ENCODE results near the gene SPPL2B.

Gene SPPL2B

GRCh38 chr19:2355168-2356035, 26.9 kb downstream of the SPPL2B start:
- no peak for DNase-seq (ENCODE audit: low spot score)

- no peak for DNase-seq (ENCODE audit: low spot score)
Observed at GRCh38 chr19:2356036-2356646, 27.7 kb downstream of the SPPL2B start.

GRCh38 chr19:2357279-2358206, 29.1 kb downstream of the SPPL2B start:
- DNase-seq (ENCODE audit: low spot score), result no peak

- DNase-seq (ENCODE audit: low spot score), result no peak
Observed at GRCh38 chr19:2358548-2359173, 30.2 kb downstream of the SPPL2B start.

- no peak for DNase-seq (ENCODE audit: low spot score)
Observed at GRCh38 chr19:2359992-2360685, 31.7 kb downstream of the SPPL2B start, which contains the start of gene TMPRSS9. TMPRSS9 (plus strand) TSS chr19:2360265; CDS start chr19:2389786, 29,521 bp downstream.

GRCh38 chr19:2360833-2361232, 32.3 kb downstream of the SPPL2B start:
- DNase-seq (ENCODE audit: low spot score), result no peak

DNA sequence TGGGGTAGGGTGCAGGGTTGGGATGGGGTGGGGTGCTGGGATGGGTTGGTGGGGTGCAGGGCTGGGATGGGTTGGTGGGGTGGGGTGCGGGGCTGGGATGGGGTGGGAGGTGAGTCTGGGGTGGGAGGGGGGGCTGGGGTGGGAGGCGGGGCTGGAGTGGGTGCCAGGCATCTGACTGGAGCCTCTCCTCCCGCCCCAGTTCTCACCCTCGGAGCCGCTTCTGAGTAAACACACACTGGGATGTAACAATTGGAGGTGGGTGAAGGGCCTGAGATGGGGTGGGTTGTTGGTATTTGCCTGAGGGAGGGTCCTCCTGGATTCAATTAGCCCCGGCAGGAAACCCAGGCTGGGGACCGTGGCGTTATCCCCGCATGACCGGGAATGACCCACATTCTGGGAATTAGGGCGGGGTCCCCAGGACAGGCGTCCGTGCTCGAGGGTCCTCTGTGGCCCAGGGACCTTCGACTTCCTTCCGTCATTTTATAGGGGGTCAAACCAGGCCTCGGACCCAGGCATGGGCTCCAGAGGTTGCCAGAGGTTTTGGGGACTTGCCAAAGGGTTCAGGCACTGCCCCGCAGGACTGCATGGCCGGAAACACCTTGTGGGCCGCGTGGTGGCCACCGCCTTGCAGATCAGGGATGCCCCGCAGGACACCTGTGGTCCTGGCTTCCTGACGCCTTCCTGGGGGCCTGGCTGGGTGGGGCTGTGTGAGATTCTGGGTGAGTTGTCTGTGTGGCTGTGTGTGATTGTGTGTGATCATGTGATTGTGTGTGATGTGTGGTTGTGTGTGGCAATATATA, 33.0 kb downstream of the SPPL2B start:
- DNase-seq (ENCODE audit: low spot score), result no peak

GRCh38 chr19:2362046-2362969, 33.8 kb downstream of the SPPL2B start:
- no peak for DNase-seq (ENCODE audit: low spot score)

DNA sequence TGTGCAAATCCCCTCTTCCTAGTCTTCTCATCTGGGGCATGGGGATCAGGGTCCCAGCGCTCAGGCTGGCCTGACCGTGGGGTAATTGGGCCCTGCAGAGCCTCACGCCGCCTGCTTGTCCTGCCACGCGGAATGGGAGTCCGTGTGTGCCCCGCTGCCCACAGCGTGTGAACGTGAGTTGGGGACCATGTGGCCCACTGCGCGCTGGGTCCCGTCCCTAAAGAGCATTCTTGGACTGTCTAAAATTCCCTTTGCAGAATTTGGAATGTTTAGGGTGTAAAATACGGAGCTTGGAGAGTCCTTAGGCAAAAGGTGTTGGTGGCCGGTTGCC, 34.5 kb downstream of the SPPL2B start:
- no peak for DNase-seq (ENCODE audit: low spot score)

- DNase-seq (ENCODE audit: low spot score), result no peak
Observed at GRCh38 chr19:2363419-2363818, 34.9 kb downstream of the SPPL2B start.

- no peak for DNase-seq (ENCODE audit: low spot score)
Observed at GRCh38 chr19:2365201-2365970, 36.9 kb downstream of the SPPL2B start.

- DNase-seq (ENCODE audit: low spot score), result no peak
Observed at GRCh38 chr19:2371656-2372055, 43.2 kb downstream of the SPPL2B start.

DNA sequence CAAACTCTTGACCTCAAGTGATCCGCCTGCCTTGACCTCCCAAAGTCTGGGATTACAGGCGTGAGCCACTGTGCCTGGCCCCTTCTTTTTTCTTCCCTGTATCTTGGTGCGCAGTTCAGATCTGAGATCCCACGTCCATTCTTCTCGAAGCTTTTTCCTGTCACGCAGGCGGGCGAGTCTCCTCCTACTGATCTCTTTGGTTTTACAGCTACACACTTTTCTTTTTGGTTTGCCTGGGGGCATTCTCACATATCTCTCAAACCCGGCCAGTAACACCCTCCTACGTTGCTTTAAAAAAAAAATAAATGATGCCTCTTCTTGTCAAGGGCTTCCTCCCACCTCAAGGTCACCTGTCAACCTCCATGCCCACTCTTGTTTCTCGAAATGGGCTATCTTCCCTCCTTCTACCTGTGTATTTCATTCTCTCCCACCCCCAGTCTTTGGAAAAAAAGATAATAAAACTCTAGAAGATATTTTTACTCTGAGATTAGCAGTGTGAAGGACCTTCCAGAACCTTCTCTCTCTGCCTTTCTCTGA, 43.7 kb downstream of the SPPL2B start:
- DNase-seq (ENCODE audit: low spot score), result no peak

DNA sequence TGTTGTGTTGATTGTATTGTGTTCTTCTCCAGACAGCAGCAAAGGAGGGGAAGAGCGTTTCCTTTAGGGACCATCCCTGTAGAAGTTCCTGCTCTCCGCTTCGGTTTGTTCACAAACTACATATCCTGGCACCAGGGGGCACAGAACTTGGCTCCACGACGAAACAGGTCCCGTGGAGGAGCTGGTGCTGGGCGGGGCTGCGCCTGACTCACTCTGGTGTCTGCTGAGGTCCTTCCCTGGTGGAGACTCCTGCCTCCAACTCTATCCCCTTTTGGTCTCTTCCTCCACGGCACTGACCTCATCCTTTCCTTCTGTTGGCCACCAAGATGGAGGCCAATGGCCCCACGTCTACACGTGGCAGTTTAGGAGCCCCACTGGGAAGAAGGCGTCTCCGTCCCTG, 46.3 kb downstream of the SPPL2B start:
- no peak for DNase-seq (ENCODE audit: low spot score)

DNA sequence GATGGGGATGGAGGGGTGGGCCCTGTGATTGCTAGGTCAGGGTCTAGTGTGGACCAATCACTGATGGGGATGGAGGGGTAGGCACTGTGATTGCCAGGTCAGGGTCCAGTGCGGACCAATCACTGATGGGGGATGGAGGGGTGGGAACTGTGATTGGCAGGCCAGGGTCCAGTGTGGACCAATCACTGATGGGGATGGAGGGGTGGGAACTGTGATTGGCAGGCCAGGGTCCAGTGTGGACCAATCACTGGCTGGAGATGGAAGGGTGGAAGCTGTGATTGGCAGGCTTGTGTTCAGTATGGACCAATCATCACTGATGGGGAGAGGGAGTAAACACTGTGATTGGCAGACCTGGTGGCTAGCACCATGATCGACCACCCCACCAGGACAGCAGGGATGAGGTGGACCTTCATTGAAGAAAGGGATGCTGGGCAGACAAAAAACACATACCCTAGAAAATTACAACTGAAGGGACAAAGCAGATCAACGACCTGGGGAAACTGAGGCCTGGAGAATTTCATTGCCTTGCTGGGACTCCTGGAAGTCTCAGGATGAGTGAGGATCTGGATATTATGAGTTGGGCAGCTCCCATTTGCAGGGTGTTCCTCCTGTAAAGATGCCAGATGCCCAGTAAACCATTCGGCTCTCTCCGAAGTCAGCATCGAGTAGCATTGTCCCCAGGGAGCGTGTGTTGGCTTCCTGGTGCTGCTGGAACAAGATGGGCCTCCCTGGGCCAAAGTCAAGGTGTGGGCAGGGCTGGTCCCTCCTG, 47.1 kb downstream of the SPPL2B start:
- no peak for DNase-seq (ENCODE audit: low spot score)

DNA sequence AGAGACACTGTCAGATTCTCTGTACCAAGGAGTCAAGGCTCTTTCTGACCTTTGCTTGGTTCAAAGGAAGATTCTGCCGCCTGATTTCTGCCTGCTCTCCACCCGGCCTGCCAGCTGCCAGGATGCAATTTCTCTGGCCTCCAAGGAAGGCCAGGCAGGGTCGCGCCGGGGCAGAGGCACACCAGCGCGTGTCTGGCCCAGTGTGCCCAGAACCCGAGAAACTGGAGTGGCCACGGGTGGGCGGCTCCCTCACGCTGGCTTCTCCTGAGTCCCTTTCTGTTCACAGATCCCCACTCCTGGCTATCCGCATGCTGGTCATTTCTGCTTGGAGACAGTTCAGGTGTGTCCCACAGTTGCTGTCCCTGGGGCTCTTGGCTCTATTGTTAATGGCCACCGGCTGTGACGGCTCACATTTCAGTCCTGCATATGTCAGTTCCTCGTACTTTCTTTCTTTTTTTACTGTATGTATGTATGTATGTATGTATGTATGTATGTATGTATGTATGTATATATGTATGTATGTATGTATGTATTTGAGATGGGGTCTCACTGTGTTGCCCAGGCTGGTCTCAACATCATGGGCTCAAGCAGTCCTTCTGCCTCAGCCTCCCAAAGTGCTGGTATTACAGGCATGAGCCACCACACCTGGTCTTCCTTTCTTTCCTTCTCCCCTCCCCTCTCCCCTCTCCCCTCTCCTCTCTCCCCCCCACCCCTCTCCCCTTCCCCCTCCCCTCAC, 48.5 kb downstream of the SPPL2B start:
- DNase-seq (ENCODE audit: low spot score), result no peak

GRCh38 chr19:2380567-2380966, 52.1 kb downstream of the SPPL2B start:
- DNase-seq (ENCODE audit: low spot score), result no peak

All from Ammon's horn (tissue), 1 donor.